T-helper 17 cell (primary cell): Measurements from ENCODE around the gene SLCO2A1. TPM values are rescaled to one million over a fixed set of nuclear protein-coding genes. Genes with fewer than 3 reads are reported as not detected.

Experiments used
- ATAC-seq: fragments of 150-1000 bp; cut with Tn5 transposase; 2 replicates; pipeline ENCODE4 v1.10.0; 2021; ENCODE audit warnings: mild to moderate bottlenecking, moderate library complexity
- DNase-seq, 3 donors: peaks; one replicate each; pipeline versions ENCODE4 v3.0.0 to v3.0.0-alpha.2; 2020 to 2021
- H3K9me3 ChIP-seq: one replicate; pipeline ENCODE4 v1.7.0; 2013; ENCODE audit warnings: low read length, mild to moderate bottlenecking; ENCODE audit not compliant: control insufficient read depth, poor library complexity, severe bottlenecking
- H3K27ac Mint-ChIP-seq: one replicate; pipeline ENCODE4 v1.8.0; 2022; ENCODE audit warnings: mild to moderate bottlenecking, moderate library complexity, mixed read lengths
- H3K27me3 Mint-ChIP-seq: one replicate; pipeline ENCODE4 v1.8.0; 2022; ENCODE audit warnings: mixed read lengths
- H3K36me3 Mint-ChIP-seq: one replicate; pipeline ENCODE4 v1.8.0; 2022; ENCODE audit warnings: low read depth, mixed read lengths
- H3K4me1 Mint-ChIP-seq: one replicate; pipeline ENCODE4 v1.8.0; 2022; ENCODE audit warnings: mild to moderate bottlenecking, mixed read lengths
- H3K4me3 Mint-ChIP-seq: one replicate; pipeline ENCODE4 v1.8.0; 2022; ENCODE audit warnings: mild to moderate bottlenecking, moderate library complexity, mixed read lengths
- total RNA-seq, 4 donors: library from RNA in 2 of 4; stranded (reverse) in 2 of 4; gene quantifications; one replicate each; pipeline ENCODE4 v1.2.3 and lab custom pipeline; 2022 to 2026

Gene SLCO2A1
- total RNA-seq, 2 donors from 2014 or later: 0.16 TPM; not detected in 1

GRCh38 chr3:133888726-133889340 lies 140.9 kb downstream of the SLCO2A1 start:
- H3K27me3 Mint-ChIP-seq: peaks cover 59% of the 10 kb centered on the region
- peaks cover 2% of the 10 kb centered on the region for H3K4me1 Mint-ChIP-seq
- no peaks in the 10 kb centered on the region for H3K9me3 ChIP-seq
- DNase-seq (no peak), ATAC-seq (no peak)
- H3K4me3 Mint-ChIP-seq: no peak overlapping the region
- no peak overlapping the region for H3K27ac Mint-ChIP-seq
- H3K36me3 Mint-ChIP-seq: peaks cover 2% of the 10 kb centered on the region

GRCh38 chr3:133887803-133888703 lies 141.7 kb downstream of the SLCO2A1 start:
- DNase-seq: no peak
- peaks cover 2% of the 10 kb centered on the region for H3K36me3 Mint-ChIP-seq
- H3K4me3 Mint-ChIP-seq: no peak overlapping the region
- ATAC-seq: no peak
- peaks cover 7% of the 10 kb centered on the region for H3K4me1 Mint-ChIP-seq
- peaks cover 58% of the 10 kb centered on the region for H3K27me3 Mint-ChIP-seq
- no peaks in the 10 kb centered on the region for H3K9me3 ChIP-seq
- no peak overlapping the region for H3K27ac Mint-ChIP-seq

GRCh38 chr3:133887074-133887802 lies 142.5 kb downstream of the SLCO2A1 start:
- peaks cover 49% of the 10 kb centered on the region for H3K27me3 Mint-ChIP-seq
- H3K36me3 Mint-ChIP-seq: peaks cover 2% of the 10 kb centered on the region
- H3K9me3 ChIP-seq: no peaks in the 10 kb centered on the region
- no peak overlapping the region for H3K4me3 Mint-ChIP-seq
- H3K4me1 Mint-ChIP-seq: peaks cover 7% of the 10 kb centered on the region
- ATAC-seq: no peak
- H3K27ac Mint-ChIP-seq: no peak overlapping the region
- no peak for DNase-seq

GRCh38 chr3:133886031-133886722 lies 143.5 kb downstream of the SLCO2A1 start:
- H3K36me3 Mint-ChIP-seq: peaks cover 2% of the 10 kb centered on the region
- H3K9me3 ChIP-seq: no peaks in the 10 kb centered on the region
- no peak for ATAC-seq
- H3K27ac Mint-ChIP-seq: no peak overlapping the region
- DNase-seq: no peak
- no peak overlapping the region for H3K4me3 Mint-ChIP-seq
- H3K4me1 Mint-ChIP-seq: peaks cover 10% of the 10 kb centered on the region
- peaks cover 40% of the 10 kb centered on the region for H3K27me3 Mint-ChIP-seq

GRCh38 chr3:133884887-133885711 lies 144.6 kb downstream of the SLCO2A1 start:
- no peak for DNase-seq
- no peak for ATAC-seq
- Mint-ChIP-seq H3K36me3 (no peaks in the 10 kb centered on the region), H3K27ac (peak overlapping the region; percentile 22), H3K27me3 (peaks cover 32% of the 10 kb centered on the region), H3K4me1 (peaks cover 10% of the 10 kb centered on the region), H3K4me3 (no peak overlapping the region)
- no peaks in the 10 kb centered on the region for H3K9me3 ChIP-seq

- no peaks in the 10 kb centered on the region for H3K9me3 ChIP-seq
- no peak for DNase-seq
- peak overlapping the region; percentile 22 for H3K27ac Mint-ChIP-seq
- ATAC-seq: no peak
- H3K4me1 Mint-ChIP-seq: peaks cover 10% of the 10 kb centered on the region
- H3K36me3 Mint-ChIP-seq: no peaks in the 10 kb centered on the region
- no peak overlapping the region for H3K4me3 Mint-ChIP-seq
- peaks cover 32% of the 10 kb centered on the region for H3K27me3 Mint-ChIP-seq
These were observed 145.5 kb downstream of the SLCO2A1 start for GRCh38 chr3:133884054-133884886.

- H3K9me3 ChIP-seq: no peaks in the 10 kb centered on the region
- no peaks in the 10 kb centered on the region for H3K36me3 Mint-ChIP-seq
- peaks cover 10% of the 10 kb centered on the region for H3K4me1 Mint-ChIP-seq
- no peak overlapping the region for H3K4me3 Mint-ChIP-seq
- ATAC-seq: no peak
- peaks cover 32% of the 10 kb centered on the region for H3K27me3 Mint-ChIP-seq
- no peak for DNase-seq
- peak overlapping the region; percentile 22 for H3K27ac Mint-ChIP-seq
These were observed 146.1 kb downstream of the SLCO2A1 start for GRCh38 chr3:133883641-133884040.

GRCh38 chr3:133882986-133883586 lies 146.6 kb downstream of the SLCO2A1 start:
- peaks cover 10% of the 10 kb centered on the region for H3K4me1 Mint-ChIP-seq
- H3K4me3 Mint-ChIP-seq: no peak overlapping the region
- H3K36me3 Mint-ChIP-seq: no peaks in the 10 kb centered on the region
- H3K9me3 ChIP-seq: no peaks in the 10 kb centered on the region
- H3K27me3 Mint-ChIP-seq: peaks cover 32% of the 10 kb centered on the region
- ATAC-seq: no peak
- H3K27ac Mint-ChIP-seq: no peak overlapping the region
- DNase-seq: no peak

- H3K36me3 Mint-ChIP-seq: no peaks in the 10 kb centered on the region
- no peak overlapping the region for H3K27ac Mint-ChIP-seq
- H3K27me3 Mint-ChIP-seq: peaks cover 32% of the 10 kb centered on the region
- peaks cover 10% of the 10 kb centered on the region for H3K4me1 Mint-ChIP-seq
- DNase-seq: no peak
- ATAC-seq: peak; percentile 62
- H3K4me3 Mint-ChIP-seq: no peak overlapping the region
- no peaks in the 10 kb centered on the region for H3K9me3 ChIP-seq
These were observed 147.5 kb downstream of the SLCO2A1 start for GRCh38 chr3:133881939-133882825.

GRCh38 chr3:133881492-133881891 lies 148.2 kb downstream of the SLCO2A1 start:
- Mint-ChIP-seq H3K36me3 (no peaks in the 10 kb centered on the region), H3K4me1 (peaks cover 10% of the 10 kb centered on the region), H3K4me3 (no peak overlapping the region), H3K27ac (no peak overlapping the region), H3K27me3 (peaks cover 31% of the 10 kb centered on the region)
- ATAC-seq (peak; percentile 35), DNase-seq (no peak)
- no peaks in the 10 kb centered on the region for H3K9me3 ChIP-seq
